Osteoblast (primary cell): ENCODE results near the gene IRF4. TPM values are rescaled to one million over a fixed set of nuclear protein-coding genes. Genes with fewer than 3 reads are reported as not detected.

Source experiments
- DNase-seq: peaks from one replicate; pipeline ENCODE4 v3.0.0; 2011; ENCODE audit warnings: low spot score, mixed read lengths; ENCODE audit not compliant: insufficient read length; ENCODE audit errors: missing footprints
- H2AFZ ChIP-seq: 2 replicates; pipeline ENCODE4 v1.6.0; 2011; ENCODE audit warnings: mild to moderate bottlenecking, low read length
- H3K27ac ChIP-seq: 2 replicates; pipeline ENCODE4 v1.5.1; 2011; ENCODE audit warnings: mild to moderate bottlenecking, low read depth, low read length, moderate library complexity
- H3K27me3 ChIP-seq: 2 replicates; pipeline ENCODE4 v1.6.0; 2012; ENCODE audit warnings: mild to moderate bottlenecking, control low read depth, inconsistent platforms, low read length, moderate library complexity; ENCODE audit not compliant: insufficient read depth
- H3K36me3 ChIP-seq: 2 replicates; pipeline ENCODE4 v1.5.1; 2011; ENCODE audit warnings: mild to moderate bottlenecking, low read length, control low read depth, moderate library complexity; ENCODE audit not compliant: insufficient read depth
- H3K4me1 ChIP-seq: 2 replicates; pipeline ENCODE4 v1.5.1; 2011; ENCODE audit warnings: mild to moderate bottlenecking, low read length, control low read depth, moderate library complexity; ENCODE audit not compliant: insufficient read depth
- H3K4me2 ChIP-seq: 2 replicates; pipeline ENCODE4 v1.6.0; 2011; ENCODE audit warnings: mild to moderate bottlenecking, low read length; ENCODE audit not compliant: insufficient read depth
- H3K4me3 ChIP-seq: fragments of 200-600 bp; sonication (generic); 3 replicates; pipeline ENCODE4 v1.5.1; 2012; ENCODE audit warnings: mild to moderate bottlenecking, low read length, inconsistent platforms; ENCODE audit not compliant: insufficient read depth
- H3K79me2 ChIP-seq: 2 replicates; pipeline ENCODE4 v1.6.0; 2012; ENCODE audit warnings: mild to moderate bottlenecking, low read length, control low read depth, inconsistent platforms; ENCODE audit not compliant: insufficient read depth
- H3K9me3 ChIP-seq: 2 replicates; pipeline ENCODE4 v1.5.1; 2011; ENCODE audit warnings: low read depth, low read length, control low read depth
- H4K20me1 ChIP-seq: 2 replicates; pipeline ENCODE4 v1.6.0; 2012; ENCODE audit warnings: mild to moderate bottlenecking, low read length, control low read depth; ENCODE audit not compliant: insufficient read depth
- CTCF ChIP-seq: IDR thresholded peaks from 2 replicates; pipeline ENCODE4 v1.5.1; 2011; ENCODE audit warnings: mild to moderate bottlenecking, low read depth, low read length, moderate library complexity; ENCODE audit errors: extremely low read depth
- total RNA-seq: library from RNA; depleted of rRNA; stranded (reverse); fragments of >200 nt; gene quantifications from 2 replicates; pipeline ENCODE4 v1.2.3, GENCODE V29; 2012

The IRF4 gene
- total RNA-seq, 1 donor = under 0.01 TPM

- H3K4me2 ChIP-seq = no peak overlapping the region
- TF ChIP-seq CTCF = no peak
- no peaks in the 10 kb centered on the region for H3K36me3 ChIP-seq
- H3K27ac ChIP-seq = no peak overlapping the region
- H2AFZ ChIP-seq = no peak overlapping the region
- H3K79me2 ChIP-seq = no peaks in the 10 kb centered on the region
- peaks cover 8% of the 10 kb centered on the region for H3K4me1 ChIP-seq
- DNase-seq = no peak
- H4K20me1 ChIP-seq = no peaks in the 10 kb centered on the region
- no peaks in the 10 kb centered on the region for H3K9me3 ChIP-seq
- H3K27me3 ChIP-seq = no peaks in the 10 kb centered on the region
- H3K4me3 ChIP-seq = no peak overlapping the region
Observed at GRCh38 chr6:447381-448165, 56.0 kb downstream of the IRF4 start.

- Histone ChIP-seq H3K36me3 (no peaks in the 10 kb centered on the region), H3K27ac (no peak overlapping the region), H3K4me3 (no peak overlapping the region), H2AFZ (no peak overlapping the region), H3K4me2 (no peak overlapping the region), H3K9me3 (no peaks in the 10 kb centered on the region), H3K4me1 (peaks cover 14% of the 10 kb centered on the region), H3K79me2 (no peaks in the 10 kb centered on the region), H4K20me1 (no peaks in the 10 kb centered on the region), H3K27me3 (peaks cover 2% of the 10 kb centered on the region)
- DNase-seq = no peak
- TF ChIP-seq CTCF = no peak
Observed at GRCh38 chr6:448296-449056, 56.9 kb downstream of the IRF4 start.

DNA sequence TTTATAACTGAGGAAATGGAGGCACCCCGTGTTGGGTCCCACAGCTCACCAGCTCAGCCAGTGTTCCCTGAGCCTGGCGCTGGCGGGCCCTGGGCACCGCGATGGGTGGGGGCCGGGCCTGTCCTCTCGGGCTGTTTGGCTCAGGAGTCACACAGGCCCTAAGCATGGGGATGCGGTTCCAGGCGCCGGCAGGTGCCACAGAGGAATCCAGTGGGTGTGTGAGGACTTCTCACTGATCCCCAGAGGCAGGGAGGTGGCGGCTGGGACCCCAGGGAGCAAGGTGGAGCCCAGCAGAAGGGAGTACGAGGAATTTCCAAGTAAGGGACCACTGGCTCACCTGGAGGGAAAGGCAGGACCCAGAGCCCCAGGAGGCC is 57.5 kb downstream of the IRF4 start:
- Histone ChIP-seq H3K27ac (no peak overlapping the region), H3K9me3 (no peaks in the 10 kb centered on the region), H4K20me1 (no peaks in the 10 kb centered on the region), H3K27me3 (peaks cover 2% of the 10 kb centered on the region), H3K4me1 (peaks cover 14% of the 10 kb centered on the region), H2AFZ (no peak overlapping the region), H3K4me2 (no peak overlapping the region), H3K79me2 (no peaks in the 10 kb centered on the region), H3K4me3 (no peak overlapping the region), H3K36me3 (no peaks in the 10 kb centered on the region)
- DNase-seq = peak; percentile 18
- TF ChIP-seq CTCF = no peak
